WTC11 (cell line): Measurements from ENCODE around the gene KY.

Experiments used
- CTCF ChIP-seq: fragments of 200-600 bp; IDR thresholded peaks from 2 replicates; pipeline ENCODE4 v1.8.0; 2022; ENCODE audit warnings: antibody characterized with exemption
- FOXJ3 ChIP-seq: sonication (generic); formaldehyde crosslinking; IDR thresholded peaks from 2 replicates; pipeline ENCODE4 v1.9.0; 2021; ENCODE audit warnings: missing genetic modification reagents, mild to moderate bottlenecking, borderline replicate concordance
- JUN ChIP-seq: sonication (generic); formaldehyde crosslinking; IDR thresholded peaks from 2 replicates; pipeline ENCODE4 v1.8.0; 2023; ENCODE audit warnings: mild to moderate bottlenecking, missing genetic modification reagents
- NR3C1 ChIP-seq: sonication (generic); formaldehyde crosslinking; conservative IDR thresholded peaks from 2 replicates; pipeline ENCODE4 v1.8.1; 2023; ENCODE audit warnings: low read depth, mild to moderate bottlenecking, missing genetic modification reagents
- PREB ChIP-seq: sonication (generic); formaldehyde crosslinking; IDR thresholded peaks from 2 replicates; pipeline ENCODE4 v1.8.1; 2022; ENCODE audit warnings: mild to moderate bottlenecking, missing genetic modification reagents, moderate library complexity, borderline replicate concordance
- RELA ChIP-seq: sonication (generic); formaldehyde crosslinking; IDR thresholded peaks from 2 replicates; pipeline ENCODE4 v1.8.1; 2022; ENCODE audit warnings: missing genetic modification reagents, mild to moderate bottlenecking, borderline replicate concordance
- TP53 ChIP-seq: sonication (generic); formaldehyde crosslinking; IDR thresholded peaks from 2 replicates; pipeline ENCODE4 v1.8.1; 2023; ENCODE audit warnings: mild to moderate bottlenecking, missing genetic modification reagents

- TF ChIP-seq CTCF (no peak), RELA (CRISPR knock-in tag) (no peak), PREB (CRISPR knock-in tag) (no peak), TP53 (CRISPR knock-in tag) (no peak), NR3C1 (CRISPR knock-in tag) (no peak), JUN (CRISPR knock-in tag) (no peak), FOXJ3 (CRISPR knock-in tag) (no peak)
Measured at GRCh38 chr3:134687642-134688041, 36.8 kb upstream of the KY start.
